Spleen (tissue), 7 donors: Measurements from ENCODE around the gene C22orf39.

Experiments
- CTCF ChIP-seq, 11 experiments: fragments of 200-600 bp in 7 of 11; fragments of 450-650 bp in 4 of 11; sonication (generic) in 4 of 11; IDR thresholded peaks in 8 of 11; conservative IDR thresholded peaks in 3 of 11; 1 replicate in 7 of 11; 2 replicates in 4 of 11; pipeline versions ENCODE4 v1.4.0 to v1.8.0; 2016 to 2021; ENCODE audit warnings: antibody characterized with exemption in 11 of 11, inconsistent platforms in 4 of 11, mild to moderate bottlenecking in 1 of 11
- POLR2A ChIP-seq, 3 donors: fragments of 450-650 bp; IDR thresholded peaks; one replicate each; pipeline ENCODE4 v1.5.1; 2017; ENCODE audit warnings: antibody characterized with exemption in 3 of 3, mild to moderate bottlenecking in 1 of 3
- donor health status: DM: no; HTN: no; CAD: no; lungs with moderate emphysema.
- donor health status: DM: no; HTN: no; CAD: no.
- donor health status: DM: no; HTN: no; CAD: no.

GRCh38 chr22:19453718-19454117 is 6.2 kb upstream of the C22orf39 start:
- TF ChIP-seq POLR2A (IDR thresholded peaks at IDR 0.05) (no peak), CTCF (IDR thresholded peaks at IDR 0.05 in 8 of 11, conservative IDR thresholded peaks at IDR 0.05 in 3 of 11) (no peak)
